Measurements from ENCODE around the gene PACSIN2.

PACSIN2 gene

DNA sequence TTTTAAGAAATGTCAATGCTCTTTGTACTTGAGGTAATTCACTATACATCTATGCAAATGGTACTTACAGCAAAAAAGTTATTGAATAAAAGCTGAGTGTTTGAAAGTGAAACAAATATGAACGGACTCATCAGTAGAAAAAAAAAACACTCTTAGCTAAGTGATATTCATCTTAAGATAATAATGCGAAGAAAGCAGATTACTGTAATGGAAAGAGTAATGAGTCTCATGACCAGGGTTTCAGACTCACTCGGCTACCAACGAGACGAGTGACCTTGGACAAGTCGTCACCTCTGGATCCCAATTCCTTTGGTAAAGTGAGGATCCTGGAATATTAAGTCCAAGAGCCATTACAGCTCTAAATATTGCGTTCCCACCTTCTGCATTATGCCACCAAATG, 57.0 kb downstream of the PACSIN2 start:
- H3K27me3 ChIP-seq (ENCODE audit: insufficient read depth, poor library complexity, severe bottlenecking), result no peaks in the 10 kb centered on the region
- TF ChIP-seq, protein P1, sequence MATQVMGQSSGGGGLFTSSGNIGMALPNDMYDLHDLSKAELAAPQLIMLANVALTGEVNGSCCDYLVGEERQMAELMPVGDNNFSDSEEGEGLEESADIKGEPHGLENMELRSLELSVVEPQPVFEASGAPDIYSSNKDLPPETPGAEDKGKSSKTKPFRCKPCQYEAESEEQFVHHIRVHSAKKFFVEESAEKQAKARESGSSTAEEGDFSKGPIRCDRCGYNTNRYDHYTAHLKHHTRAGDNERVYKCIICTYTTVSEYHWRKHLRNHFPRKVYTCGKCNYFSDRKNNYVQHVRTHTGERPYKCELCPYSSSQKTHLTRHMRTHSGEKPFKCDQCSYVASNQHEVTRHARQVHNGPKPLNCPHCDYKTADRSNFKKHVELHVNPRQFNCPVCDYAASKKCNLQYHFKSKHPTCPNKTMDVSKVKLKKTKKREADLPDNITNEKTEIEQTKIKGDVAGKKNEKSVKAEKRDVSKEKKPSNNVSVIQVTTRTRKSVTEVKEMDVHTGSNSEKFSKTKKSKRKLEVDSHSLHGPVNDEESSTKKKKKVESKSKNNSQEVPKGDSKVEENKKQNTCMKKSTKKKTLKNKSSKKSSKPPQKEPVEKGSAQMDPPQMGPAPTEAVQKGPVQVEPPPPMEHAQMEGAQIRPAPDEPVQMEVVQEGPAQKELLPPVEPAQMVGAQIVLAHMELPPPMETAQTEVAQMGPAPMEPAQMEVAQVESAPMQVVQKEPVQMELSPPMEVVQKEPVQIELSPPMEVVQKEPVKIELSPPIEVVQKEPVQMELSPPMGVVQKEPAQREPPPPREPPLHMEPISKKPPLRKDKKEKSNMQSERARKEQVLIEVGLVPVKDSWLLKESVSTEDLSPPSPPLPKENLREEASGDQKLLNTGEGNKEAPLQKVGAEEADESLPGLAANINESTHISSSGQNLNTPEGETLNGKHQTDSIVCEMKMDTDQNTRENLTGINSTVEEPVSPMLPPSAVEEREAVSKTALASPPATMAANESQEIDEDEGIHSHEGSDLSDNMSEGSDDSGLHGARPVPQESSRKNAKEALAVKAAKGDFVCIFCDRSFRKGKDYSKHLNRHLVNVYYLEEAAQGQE (IDR thresholded peaks at IDR 0.05; ENCODE audit: insufficient replicate concordance, low read depth), result no peak
- TF ChIP-seq, protein P2, sequence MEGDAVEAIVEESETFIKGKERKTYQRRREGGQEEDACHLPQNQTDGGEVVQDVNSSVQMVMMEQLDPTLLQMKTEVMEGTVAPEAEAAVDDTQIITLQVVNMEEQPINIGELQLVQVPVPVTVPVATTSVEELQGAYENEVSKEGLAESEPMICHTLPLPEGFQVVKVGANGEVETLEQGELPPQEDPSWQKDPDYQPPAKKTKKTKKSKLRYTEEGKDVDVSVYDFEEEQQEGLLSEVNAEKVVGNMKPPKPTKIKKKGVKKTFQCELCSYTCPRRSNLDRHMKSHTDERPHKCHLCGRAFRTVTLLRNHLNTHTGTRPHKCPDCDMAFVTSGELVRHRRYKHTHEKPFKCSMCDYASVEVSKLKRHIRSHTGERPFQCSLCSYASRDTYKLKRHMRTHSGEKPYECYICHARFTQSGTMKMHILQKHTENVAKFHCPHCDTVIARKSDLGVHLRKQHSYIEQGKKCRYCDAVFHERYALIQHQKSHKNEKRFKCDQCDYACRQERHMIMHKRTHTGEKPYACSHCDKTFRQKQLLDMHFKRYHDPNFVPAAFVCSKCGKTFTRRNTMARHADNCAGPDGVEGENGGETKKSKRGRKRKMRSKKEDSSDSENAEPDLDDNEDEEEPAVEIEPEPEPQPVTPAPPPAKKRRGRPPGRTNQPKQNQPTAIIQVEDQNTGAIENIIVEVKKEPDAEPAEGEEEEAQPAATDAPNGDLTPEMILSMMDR (IDR thresholded peaks at IDR 0.05; ENCODE audit: insufficient read depth, low read length), result no peak
- TF ChIP-seq SPI1 (IDR thresholded peaks at IDR 0.05; ENCODE audit: borderline replicate concordance, low read depth), result no peak
- TF ChIP-seq GABPA (IDR thresholded peaks at IDR 0.05; ENCODE audit: low read depth), result no peak
- no peak for TF ChIP-seq POLR2AphosphoS5 (IDR thresholded peaks at IDR 0.05; ENCODE audit: low read depth)
- no peak overlapping the region for H3K27ac ChIP-seq (replicated peaks)
- H3K4me3 ChIP-seq (replicated peaks; ENCODE audit: insufficient read depth, low read length), result no peak overlapping the region
- DNase-seq (ENCODE audit: low read depth in 1 of 2, low spot score in 1 of 2), result no peak

DNA sequence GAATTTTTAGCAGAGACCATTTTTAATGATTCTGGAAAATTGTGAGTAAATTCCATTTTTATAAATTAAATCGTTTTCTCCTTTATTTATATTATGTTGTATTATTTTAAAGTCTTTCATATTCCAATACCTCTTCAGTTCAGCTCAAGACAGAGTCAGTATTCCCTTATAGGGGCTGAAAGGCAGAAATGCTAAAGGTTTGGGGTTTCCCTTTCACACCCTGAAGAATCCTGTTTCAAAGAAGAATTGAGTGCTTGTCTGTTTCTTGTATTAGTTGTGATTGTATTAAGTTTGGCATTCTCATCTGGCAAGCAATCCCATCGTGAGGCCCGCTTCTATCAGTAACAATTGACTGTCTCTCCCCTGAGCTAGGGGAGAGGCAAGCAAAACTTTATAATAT, 57.4 kb downstream of the PACSIN2 start:
- no peak overlapping the region for H3K27ac ChIP-seq (replicated peaks)
- TF ChIP-seq GABPA (IDR thresholded peaks at IDR 0.05; ENCODE audit: low read depth) (no peak), SPI1 (IDR thresholded peaks at IDR 0.05; ENCODE audit: borderline replicate concordance, low read depth) (no peak), POLR2AphosphoS5 (IDR thresholded peaks at IDR 0.05; ENCODE audit: low read depth) (no peak)
- TF ChIP-seq, protein P2 (IDR thresholded peaks at IDR 0.05; ENCODE audit: insufficient read depth, low read length), result no peak
- TF ChIP-seq, protein P1 (IDR thresholded peaks at IDR 0.05; ENCODE audit: insufficient replicate concordance, low read depth), result no peak
- no peak overlapping the region for H3K4me3 ChIP-seq (replicated peaks; ENCODE audit: insufficient read depth, low read length)
- no peaks in the 10 kb centered on the region for H3K27me3 ChIP-seq (ENCODE audit: insufficient read depth, poor library complexity, severe bottlenecking)
- DNase-seq (ENCODE audit: low read depth in 1 of 2, low spot score in 1 of 2), result no peak

DNA sequence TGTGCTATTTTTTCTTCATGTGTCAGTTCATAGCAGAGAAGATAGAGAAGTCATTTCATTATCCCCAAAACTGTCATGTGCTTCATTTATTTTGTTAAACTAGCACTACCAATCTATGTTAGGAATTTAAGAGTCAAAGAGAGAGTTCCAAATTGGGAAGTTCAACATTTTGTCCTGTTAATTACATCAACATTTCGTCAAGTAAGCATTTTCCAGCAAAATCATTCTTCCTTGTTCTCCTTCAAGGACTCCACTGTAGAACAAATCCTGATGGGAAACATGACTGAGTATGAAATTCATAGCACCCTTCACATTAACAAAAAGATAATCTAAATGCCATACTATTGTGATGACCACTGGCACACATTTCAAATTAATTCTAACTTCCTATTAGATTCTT, 59.1 kb downstream of the PACSIN2 start:
- Histone ChIP-seq H3K27me3 (ENCODE audit: insufficient read depth, poor library complexity, severe bottlenecking) (no peaks in the 10 kb centered on the region), H3K4me3 (replicated peaks; ENCODE audit: insufficient read depth, low read length) (no peak overlapping the region), H3K27ac (replicated peaks) (no peak overlapping the region)
- no peak for DNase-seq (ENCODE audit: low read depth in 1 of 2, low spot score in 1 of 2)
- TF ChIP-seq POLR2AphosphoS5 (IDR thresholded peaks at IDR 0.05; ENCODE audit: low read depth) (no peak), GABPA (IDR thresholded peaks at IDR 0.05; ENCODE audit: low read depth) (no peak), SPI1 (IDR thresholded peaks at IDR 0.05; ENCODE audit: borderline replicate concordance, low read depth) (no peak)
- TF ChIP-seq, protein P1 (IDR thresholded peaks at IDR 0.05; ENCODE audit: insufficient replicate concordance, low read depth), result no peak
- TF ChIP-seq, protein P2 (IDR thresholded peaks at IDR 0.05; ENCODE audit: insufficient read depth, low read length), result no peak
